HG03097 (cell line): ENCODE measurements around the gene NFIB.

Experiments
- ATAC-seq: cut with Tn5 transposase; IDR thresholded peaks from one replicate; pipeline ENCODE4 v1.9.1; 2021; ENCODE audit not compliant: unreplicated experiment, low FRiP score

NFIB gene

GRCh38 chr9:14159440-14160216 is 154.3 kb downstream of the NFIB start:
- no peak for ATAC-seq

GRCh38 chr9:14158916-14159315 is 155.0 kb downstream of the NFIB start:
- no peak for ATAC-seq

GRCh38 chr9:14158136-14158813 is 155.7 kb downstream of the NFIB start:
- ATAC-seq, result no peak

- ATAC-seq, result no peak
These were observed 156.8 kb downstream of the NFIB start for GRCh38 chr9:14157191-14157590.

- ATAC-seq, result peak; percentile 97
These were observed 157.9 kb downstream of the NFIB start for GRCh38 chr9:14156046-14156445.

- no peak for ATAC-seq
These were observed 158.7 kb downstream of the NFIB start for GRCh38 chr9:14155237-14155636.

- no peak for ATAC-seq
These were observed 160.6 kb downstream of the NFIB start for GRCh38 chr9:14153310-14153720.

- no peak for ATAC-seq
These were observed 162.5 kb downstream of the NFIB start for GRCh38 chr9:14151451-14151850.

GRCh38 chr9:14148501-14149103 is 165.3 kb downstream of the NFIB start:
- no peak for ATAC-seq

- ATAC-seq, result no peak
These were observed 166.2 kb downstream of the NFIB start for GRCh38 chr9:14147738-14148137.

GRCh38 chr9:14146201-14146874 is 167.6 kb downstream of the NFIB start:
- ATAC-seq, result no peak

GRCh38 chr9:14144215-14144614 is 169.7 kb downstream of the NFIB start:
- no peak for ATAC-seq

- no peak for ATAC-seq
These were observed 172.2 kb downstream of the NFIB start for GRCh38 chr9:14141699-14142098.

GRCh38 chr9:14140096-14140697 is 173.7 kb downstream of the NFIB start:
- no peak for ATAC-seq

- ATAC-seq, result no peak
These were observed 174.7 kb downstream of the NFIB start for GRCh38 chr9:14139287-14139686.

GRCh38 chr9:14136646-14137370 is 177.1 kb downstream of the NFIB start:
- ATAC-seq, result no peak

- ATAC-seq, result no peak
These were observed 177.8 kb downstream of the NFIB start for GRCh38 chr9:14136047-14136635.

- no peak for ATAC-seq
These were observed 178.5 kb downstream of the NFIB start for GRCh38 chr9:14135421-14135820.

GRCh38 chr9:14133394-14133793 is 180.5 kb downstream of the NFIB start:
- ATAC-seq, result no peak

- no peak for ATAC-seq
These were observed 181.2 kb downstream of the NFIB start for GRCh38 chr9:14132775-14133174.
